IMR-90 (cell line): ENCODE measurements around the gene EXOC5. TPM values are rescaled to one million over a fixed set of nuclear protein-coding genes. Genes with fewer than 3 reads are reported as not detected.

Experiments
- ATAC-seq: fragments of 200-7000 bp; cut with Tn5 transposase; 2 replicates; pipeline ENCODE4 v1.9.1; 2020; ENCODE audit warnings: low read depth, mild to moderate bottlenecking, moderate library complexity
- BruUV-seq: library from RNA; stranded (reverse); fragments of 400-500 nt; replicated peaks from 2 replicates; lab custom pipeline; 2021; lab: Mats Ljungman, UMichigan
- CTCF ChIA-PET: fragments of 300-600 bp; formaldehyde crosslinking; extraction: SDS; loops from one replicate; lab custom pipeline; 2021; ENCODE audit warnings: antibody characterized with exemption; lab: Yijun Ruan, JAX
- POLR2A ChIA-PET: fragments of 300-600 bp; sonication (Branson Sonifier 250); formaldehyde crosslinking; loops from one replicate; lab custom pipeline; 2022; ENCODE audit warnings: antibody characterized with exemption; ENCODE audit not compliant: unreplicated experiment; lab: Charles Lee
- DNase-seq: peaks from one replicate; pipeline ENCODE4 v3.0.0; 2013
- H2AFZ ChIP-seq: replicated peaks from 2 replicates; pipeline ENCODE3; 2013; ENCODE audit warnings: low read length, mild to moderate bottlenecking; ENCODE audit not compliant: poor library complexity
- H2AK5ac ChIP-seq: 2 replicates; pipeline ENCODE4 v1.6.1; 2013; ENCODE audit warnings: low read depth, low read length, inconsistent platforms
- H2AK9ac ChIP-seq: replicated peaks from 2 replicates; pipeline ENCODE3; 2013; ENCODE audit warnings: mild to moderate bottlenecking, low read depth, low read length, moderate library complexity; ENCODE audit not compliant: poor library complexity
- H2BK120ac ChIP-seq: 2 replicates; pipeline ENCODE4 v1.6.1; 2013; ENCODE audit warnings: low read depth, low read length, inconsistent platforms
- H2BK15ac ChIP-seq: 3 replicates; pipeline ENCODE4 v1.6.1; 2013; ENCODE audit warnings: low read depth, low read length, inconsistent platforms
- H2BK20ac ChIP-seq: 2 replicates; pipeline ENCODE4 v1.6.1; 2013; ENCODE audit warnings: low read depth, mild to moderate bottlenecking, inconsistent platforms, low read length, moderate library complexity
- H2BK5ac ChIP-seq: 2 replicates; pipeline ENCODE4 v1.6.1; 2013; ENCODE audit warnings: mild to moderate bottlenecking, low read depth, low read length, inconsistent platforms; ENCODE audit not compliant: poor library complexity, severe bottlenecking
- H3K14ac ChIP-seq: replicated peaks from 2 replicates; pipeline ENCODE4 v1.6.1; 2013; ENCODE audit warnings: low read depth, low read length, inconsistent platforms
- H3K18ac ChIP-seq: 2 replicates; pipeline ENCODE4 v1.6.1; 2013; ENCODE audit warnings: low read depth, low read length, control low read depth
- H3K23ac ChIP-seq: 2 replicates; pipeline ENCODE4 v1.6.1; 2013; ENCODE audit warnings: low read depth, low read length, inconsistent platforms
- H3K27ac ChIP-seq: 2 replicates; pipeline ENCODE4 v1.5.1; 2013; ENCODE audit warnings: mild to moderate bottlenecking, control low read depth, low read length; ENCODE audit not compliant: insufficient read depth
- H3K27me3 ChIP-seq: 2 replicates; pipeline ENCODE4 v1.6.1; 2013; ENCODE audit warnings: low read length; ENCODE audit not compliant: control insufficient read depth, insufficient read depth
- H3K36me3 ChIP-seq: 2 replicates; pipeline ENCODE4 v1.6.1; 2013; ENCODE audit warnings: low read length, mixed read lengths; ENCODE audit not compliant: control insufficient read depth, insufficient read depth
- H3K4ac ChIP-seq: 2 replicates; pipeline ENCODE4 v1.6.1; 2013; ENCODE audit warnings: low read depth, low read length, inconsistent platforms
- H3K4me1 ChIP-seq: 2 replicates; pipeline ENCODE4 v1.6.1; 2013; ENCODE audit warnings: low read length, mixed read lengths; ENCODE audit not compliant: control insufficient read depth, insufficient read depth
- H3K4me2 ChIP-seq: 2 replicates; pipeline ENCODE4 v1.6.1; 2013; ENCODE audit warnings: low read depth, mild to moderate bottlenecking, control low read depth, low read length, moderate library complexity
- H3K4me3 ChIP-seq: 2 replicates; pipeline ENCODE4 v1.5.1; 2013; ENCODE audit warnings: low read depth, mild to moderate bottlenecking, control low read depth, low read length, moderate library complexity; ENCODE audit not compliant: insufficient read depth
- H3K56ac ChIP-seq: 2 replicates; pipeline ENCODE4 v1.6.1; 2013; ENCODE audit warnings: low read length, inconsistent platforms; ENCODE audit not compliant: insufficient read depth; ENCODE audit errors: extremely low read depth
- H3K79me1 ChIP-seq, 2 experiments: 2 replicates each; pipeline ENCODE4 v1.6.1; 2013; ENCODE audit warnings: low read length in 2 of 2, inconsistent platforms in 1 of 2, low read depth in 1 of 2
- H3K9ac ChIP-seq: 2 replicates; pipeline ENCODE4 v1.6.1; 2013; ENCODE audit warnings: low read depth, low read length, control low read depth
- H3K9me1 ChIP-seq: 2 replicates; pipeline ENCODE4 v1.6.1; 2013; ENCODE audit warnings: low read length, inconsistent platforms; ENCODE audit not compliant: insufficient read depth
- H3K9me3 ChIP-seq: 2 replicates; pipeline ENCODE4 v1.6.1; 2013; ENCODE audit warnings: low read length; ENCODE audit not compliant: control insufficient read depth, insufficient read depth
- H4K20me1 ChIP-seq: 2 replicates; pipeline ENCODE4 v1.6.1; 2013; ENCODE audit warnings: low read length, inconsistent platforms; ENCODE audit not compliant: insufficient read depth
- H4K5ac ChIP-seq: 2 replicates; pipeline ENCODE4 v1.6.1; 2013; ENCODE audit warnings: mild to moderate bottlenecking, low read depth, low read length, control low read depth
- H4K8ac ChIP-seq, 2 experiments: 2 replicates each; pipeline ENCODE4 v1.6.1; 2013; ENCODE audit warnings: low read depth in 2 of 2, low read length in 2 of 2, control low read depth in 1 of 2, inconsistent platforms in 1 of 2
- H4K91ac ChIP-seq: 2 replicates; pipeline ENCODE4 v1.6.1; 2013; ENCODE audit warnings: low read depth, low read length, inconsistent platforms; ENCODE audit not compliant: insufficient read depth
- CHD1 ChIP-seq: IDR thresholded peaks from 2 replicates; pipeline ENCODE4 v1.6.1; 2012; ENCODE audit warnings: low read depth, low read length, improper control_type of control experiment
- ELK1 ChIP-seq: fragments of 150-350 bp; IDR thresholded peaks from 2 replicates; pipeline ENCODE4 v1.6.1; 2016; ENCODE audit warnings: low read depth, mild to moderate bottlenecking, low read length, moderate library complexity, borderline replicate concordance
- POLR2A ChIP-seq: IDR thresholded peaks from 2 replicates; pipeline ENCODE4 v1.6.1; 2012; ENCODE audit warnings: mild to moderate bottlenecking, low read depth, low read length
- RCOR1 ChIP-seq: IDR thresholded peaks from 2 replicates; pipeline ENCODE4 v1.6.1; 2012; ENCODE audit warnings: mild to moderate bottlenecking, low read length, improper control_type of control experiment; ENCODE audit not compliant: insufficient replicate concordance
- RFX5 ChIP-seq: IDR thresholded peaks from 2 replicates; pipeline ENCODE4 v1.8.0; 2012; ENCODE audit warnings: low read depth, mild to moderate bottlenecking, low read length, moderate library complexity
- dilution Hi-C: fragments of 300-500 bp; cut with HindIII; formaldehyde crosslinking; loops from one replicate; pipeline ENCODE4 v1.14.3; 2018; ENCODE audit warnings: low sequenced_read_pairs; ENCODE audit not compliant: unreplicated experiment
- in situ Hi-C: fragments of 300-500 bp; cut with MboI; formaldehyde crosslinking; loops from 3 replicates; pipeline ENCODE4 v1.14.3; 2019; ENCODE audit warnings: low sequenced_read_pairs, inconsistent platforms, mixed read lengths
- intact Hi-C: fragments of 100-400 bp; cut with micrococcal nuclease; formaldehyde crosslinking; loops from 2 replicates; pipeline ENCODE4 v1.10.0; 2022
- polyA plus RNA-seq, 3 experiments: library from polyadenylated mRNA; depleted of rRNA; stranded (reverse); fragments of >200 nt; gene quantifications; 2 replicates each; pipeline ENCODE4 v1.2.3, GENCODE V29; 2012; ENCODE audit warnings: low replicate concordance in 1 of 3
- total RNA-seq: library from RNA; depleted of rRNA; stranded (reverse); fragments of >200 nt; gene quantifications from 2 replicates; pipeline ENCODE4 v1.2.3, GENCODE V29; 2012

Gene EXOC5
- total and polyA plus RNA-seq, 2 of the 4 experiments (the other 2 are of a cell fraction), result 22.4 to 52.5 TPM

- Histone ChIP-seq H3K9ac (no peak overlapping the region), H4K20me1 (peaks cover 43% of the 10 kb centered on the region), H4K5ac (no peak overlapping the region), H3K14ac (no peak overlapping the region), H3K9me3 (no peaks in the 10 kb centered on the region), H3K36me3 (peaks cover 2% of the 10 kb centered on the region; the same call in 1 of the 2 replicates), H3K9me1 (no peaks in the 10 kb centered on the region; the same call in none of the 2 replicates), H3K27ac (no peak overlapping the region), H2AFZ (no peak overlapping the region), H3K23ac (no peak overlapping the region), H3K4me3 (no peak overlapping the region), H2BK20ac (no peak overlapping the region), H2BK15ac (no peak overlapping the region), H2AK5ac (no peak overlapping the region), H2BK5ac (no peak overlapping the region), H3K27me3 (no peaks in the 10 kb centered on the region), H2AK9ac (no peak overlapping the region), H3K4ac (no peak overlapping the region), H3K4me2 (no peak overlapping the region), H3K4me1 (peaks cover 2% of the 10 kb centered on the region; the same call in 1 of the 2 replicates), H3K79me1 (peaks cover 32 to 62% of the 10 kb centered on the region in 2 experiments), H4K8ac (no peak overlapping the region), H3K18ac (no peak overlapping the region), H3K56ac (no peak overlapping the region), H4K91ac (no peak overlapping the region), H2BK120ac (no peak overlapping the region)
- ATAC-seq (no peak), DNase-seq (no peak)
- POLR2A ChIA-PET, result no interaction called here
- BruUV-seq, result no TSS peak
- in situ Hi-C loops (loop anchor here (25.0 kb wide), 1 partner anchor 982 kb away; the partner anchor contains the start of gene PSMA3), dilution Hi-C loops (no loop called here), intact Hi-C loops (no loop called here)
- CTCF ChIA-PET, result interaction anchor here (0.6 kb wide), 1 partner anchor 1252 kb away, joined by 6 read pairs; no protein-coding TSS in a partner anchor
- TF ChIP-seq RCOR1 (no peak), RFX5 (no peak), POLR2A (no peak), CHD1 (no peak), ELK1 (no peak)
These were observed 13.8 kb downstream of the EXOC5 start for GRCh38 chr14:57254884-57255283.
